NCI-H82 treated with DMSO at 0.1 percent for 48 hours (cell line): ENCODE data around the gene FMNL2.
"Not testable (repeated sequence)": the region's sequence is repeated elsewhere in the genome, so short reads cannot be mapped to it uniquely, and the experiment has no call there.

Experiments
- DNase-seq: peaks from one replicate; lab custom pipeline; 2025; ENCODE audit not compliant: unreplicated experiment; lab: John Stamatoyannopoulos, UW

FMNL2 gene

DNA sequence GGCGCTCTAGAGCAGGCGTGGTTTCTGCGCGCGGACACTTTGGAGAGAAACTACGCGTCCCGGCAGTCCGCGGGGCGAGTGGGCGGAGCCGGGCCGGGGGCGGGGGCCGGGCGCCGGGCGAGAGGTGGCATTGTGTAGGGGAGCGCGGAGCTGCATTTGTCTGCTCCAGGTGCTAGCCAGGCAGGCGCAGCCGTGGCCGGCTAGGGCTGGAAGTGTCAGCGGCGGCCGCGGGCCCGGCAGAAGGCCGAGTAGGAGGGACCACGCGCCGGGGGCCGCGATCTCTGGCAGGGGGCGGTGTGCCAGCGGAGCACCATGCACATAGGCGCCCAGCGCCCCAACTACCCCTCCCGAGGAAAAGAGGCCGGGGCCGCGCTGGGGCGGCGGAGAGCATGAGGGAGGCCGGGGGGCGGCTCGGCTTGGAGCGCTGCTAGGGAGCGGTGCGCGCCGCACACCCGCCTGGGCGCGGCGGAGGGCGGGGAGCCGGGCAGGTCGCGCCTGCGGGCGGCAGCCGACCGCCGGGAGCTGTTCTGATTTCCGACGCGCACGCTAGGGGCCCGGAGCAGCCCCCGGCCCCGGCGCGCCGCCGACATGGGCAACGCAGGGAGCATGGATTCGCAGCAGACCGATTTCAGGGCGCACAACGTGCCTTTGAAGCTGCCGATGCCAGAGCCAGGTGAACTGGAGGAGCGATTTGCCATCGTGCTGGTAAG lies at the start of gene FMNL2:
TSS of gene FMNL2 (plus strand) at position 159 of the 710 bp plus-strand sequence.
- peak; percentile 85 for DNase-seq

GRCh38 chr2:152292991-152293390 lies 42.0 kb upstream of the FMNL2 start:
- no peak for DNase-seq

- no peak for DNase-seq
These were observed 37.3 kb upstream of the FMNL2 start for GRCh38 chr2:152297715-152298114.

GRCh38 chr2:152298754-152299153 lies 36.2 kb upstream of the FMNL2 start:
- DNase-seq = no peak

DNA sequence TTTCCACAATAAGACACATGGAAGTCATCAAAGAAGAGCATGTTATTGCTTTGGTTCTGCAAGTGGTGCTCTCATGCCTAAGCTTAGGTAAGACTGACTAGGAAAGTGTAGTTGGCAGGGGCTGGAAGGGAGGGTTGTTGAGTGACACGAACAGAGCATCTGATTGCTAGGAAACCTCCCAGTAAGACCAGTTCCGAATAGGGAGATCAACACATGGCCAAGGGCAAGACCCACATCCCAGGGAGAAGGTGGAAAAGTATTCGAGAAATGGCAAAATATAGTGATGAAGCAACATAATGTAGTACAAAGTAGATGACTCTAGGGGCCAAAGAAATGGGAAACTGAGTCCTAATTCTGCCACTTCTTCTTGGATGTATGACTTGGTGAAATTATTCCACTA lies 33.8 kb upstream of the FMNL2 start:
- DNase-seq = no peak

DNA sequence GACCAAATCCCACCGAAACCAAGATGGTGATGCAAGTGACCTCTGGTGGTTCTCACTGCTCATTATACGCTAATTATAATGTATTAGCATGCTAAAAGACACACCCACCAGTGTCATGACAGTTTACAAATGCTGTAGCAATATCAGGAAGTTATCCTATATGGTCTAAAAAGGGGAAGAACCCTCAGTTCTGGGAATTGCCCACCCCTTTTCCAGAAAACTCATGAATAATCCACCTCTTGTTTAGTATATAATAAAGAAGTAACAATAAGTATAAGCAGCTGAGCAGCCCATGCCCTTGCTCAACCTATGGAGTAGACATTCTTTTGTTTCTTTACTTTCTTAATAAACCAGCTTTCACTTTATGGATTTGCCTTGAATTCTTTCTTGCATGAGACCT lies 31.0 kb upstream of the FMNL2 start:
- no peak for DNase-seq

GRCh38 chr2:152304836-152305235 lies 30.1 kb upstream of the FMNL2 start:
- no peak for DNase-seq

DNA sequence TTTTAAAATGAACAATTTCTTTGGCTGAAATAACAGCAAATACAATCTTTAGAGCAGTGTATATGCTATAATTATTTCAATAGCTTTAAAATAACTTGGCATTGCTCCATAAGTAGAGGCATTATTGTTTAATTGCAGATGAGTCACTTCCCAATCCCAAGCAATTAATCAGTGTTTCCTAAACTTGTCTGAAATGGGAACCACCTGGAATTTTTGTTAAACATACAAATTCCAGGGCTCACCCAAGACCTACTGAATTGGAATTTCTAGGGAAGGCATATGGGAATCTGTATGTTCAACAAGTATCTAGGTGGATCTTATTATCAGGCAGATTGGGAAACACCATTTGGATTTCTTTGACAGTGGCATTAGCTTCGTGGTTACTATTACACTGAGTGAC lies 27.1 kb upstream of the FMNL2 start:
- DNase-seq = no peak

DNA sequence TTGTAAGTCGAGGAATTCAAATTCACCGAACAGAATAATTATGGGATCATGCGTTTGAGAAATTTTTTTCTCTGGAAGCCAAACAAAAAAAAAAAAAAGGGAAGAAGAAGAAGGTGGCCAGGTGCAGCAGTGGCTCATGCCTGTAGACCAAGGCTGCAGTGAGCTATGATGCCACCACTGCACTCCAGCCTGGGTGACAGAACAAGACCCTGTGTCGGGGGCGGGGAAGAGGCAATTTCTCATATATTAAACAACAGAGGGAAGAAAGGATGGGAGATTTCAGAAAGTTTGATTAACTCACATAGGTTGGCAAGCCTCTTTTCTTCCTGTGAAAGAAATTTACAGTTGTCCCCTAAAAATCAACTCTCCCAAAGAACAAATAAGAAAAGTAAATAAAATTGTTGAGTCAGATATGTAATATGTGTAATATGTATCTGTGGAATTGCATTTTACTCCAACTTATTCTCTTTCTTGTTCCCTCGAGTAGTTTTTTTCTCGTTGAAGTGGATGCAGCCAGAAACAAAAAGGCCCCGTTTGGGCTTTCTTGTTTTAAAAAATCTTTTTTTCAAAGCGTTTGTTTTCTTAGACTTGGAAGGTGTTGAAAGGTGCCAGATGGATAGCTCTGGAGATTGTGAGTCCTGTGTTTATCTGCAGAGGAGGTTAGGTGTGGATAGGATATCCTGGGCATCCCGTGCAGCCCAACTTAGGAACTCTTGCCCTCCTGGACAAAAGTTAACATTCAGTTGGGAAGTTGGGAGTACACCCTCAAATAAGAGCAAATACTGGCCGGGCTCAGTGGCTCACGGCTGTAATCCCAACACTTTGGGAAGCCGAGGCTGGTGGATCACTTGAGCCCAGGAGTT lies 25.4 kb upstream of the FMNL2 start:
- no peak for DNase-seq

DNA sequence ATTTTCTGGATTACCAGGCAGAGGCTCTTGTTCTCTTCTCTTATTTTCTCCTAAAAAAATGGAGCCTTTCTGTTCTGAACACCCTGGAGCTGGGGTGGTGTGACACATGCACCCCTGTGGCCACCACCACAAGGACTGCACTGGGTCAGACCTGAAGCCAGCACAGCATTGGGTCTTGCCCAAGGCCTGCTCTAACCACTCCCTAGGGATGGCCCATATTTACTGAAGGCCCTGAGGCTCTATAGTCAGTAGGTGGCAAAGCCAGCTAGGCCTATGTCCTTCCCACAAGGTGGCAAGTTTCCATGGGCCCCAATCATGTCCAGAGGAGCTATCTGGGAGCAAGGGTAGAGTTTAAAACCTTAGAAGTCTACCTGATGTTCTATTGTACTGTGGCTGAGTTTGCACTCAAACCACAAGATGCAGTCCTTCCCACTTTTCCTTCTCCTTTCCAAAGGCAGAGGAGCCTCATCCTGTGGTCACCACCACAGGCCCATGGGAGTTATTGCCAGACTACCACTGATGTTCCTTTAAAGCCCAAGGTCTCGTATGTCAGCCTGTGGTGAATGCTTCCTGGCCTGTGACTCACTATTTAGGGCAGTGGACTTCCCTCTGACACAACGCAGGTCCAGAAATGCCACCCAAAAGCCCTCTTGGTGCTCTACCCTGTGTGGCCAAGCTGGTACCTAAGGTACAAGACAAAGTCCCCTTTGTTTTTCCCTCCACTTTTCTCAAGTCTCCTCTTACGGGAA lies 15.0 kb upstream of the FMNL2 start:
- DNase-seq = no peak

GRCh38 chr2:152320814-152321213 lies 14.2 kb upstream of the FMNL2 start:
- no peak for DNase-seq

DNA sequence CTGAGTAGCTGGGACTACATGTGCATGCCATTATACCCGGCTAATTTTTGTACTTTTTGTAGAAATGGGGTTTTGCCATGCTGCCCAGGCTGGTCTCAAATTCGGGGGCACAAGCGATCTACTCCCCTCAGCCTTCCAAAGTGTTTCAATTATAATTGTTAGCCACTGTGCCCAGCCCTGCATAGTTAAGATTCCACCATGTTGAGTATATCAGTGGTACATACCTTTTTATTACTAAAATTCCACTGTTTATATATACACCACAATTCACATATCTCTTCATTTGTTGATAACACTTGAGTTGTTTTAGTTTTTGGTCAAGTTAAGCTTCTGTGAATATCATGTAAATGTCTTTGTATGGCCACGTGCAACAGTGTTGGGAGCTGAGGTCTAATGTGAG lies 12.8 kb upstream of the FMNL2 start:
- no peak for DNase-seq

- not testable (repeated sequence) for DNase-seq
These were observed 9.8 kb upstream of the FMNL2 start for GRCh38 chr2:152325126-152325525.

DNA sequence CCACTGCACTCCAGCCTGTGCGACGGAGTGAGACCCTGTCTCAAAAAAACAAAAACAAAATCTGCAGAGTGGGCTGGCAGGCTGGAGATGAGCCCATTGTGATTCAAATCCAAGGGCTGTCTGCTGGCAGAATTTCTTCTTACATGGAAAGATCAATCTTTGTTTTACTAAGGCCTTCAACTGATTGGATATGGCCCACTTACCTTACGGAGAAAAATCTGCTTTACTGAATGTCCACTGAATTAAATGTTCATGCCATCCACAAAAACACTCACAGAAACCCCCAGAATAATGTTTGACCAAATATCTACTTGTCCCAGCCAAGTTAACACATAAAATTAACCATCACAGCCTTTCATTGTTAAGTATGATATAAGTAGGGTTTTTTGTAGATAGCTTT lies 8.3 kb upstream of the FMNL2 start:
- DNase-seq = no peak

DNA sequence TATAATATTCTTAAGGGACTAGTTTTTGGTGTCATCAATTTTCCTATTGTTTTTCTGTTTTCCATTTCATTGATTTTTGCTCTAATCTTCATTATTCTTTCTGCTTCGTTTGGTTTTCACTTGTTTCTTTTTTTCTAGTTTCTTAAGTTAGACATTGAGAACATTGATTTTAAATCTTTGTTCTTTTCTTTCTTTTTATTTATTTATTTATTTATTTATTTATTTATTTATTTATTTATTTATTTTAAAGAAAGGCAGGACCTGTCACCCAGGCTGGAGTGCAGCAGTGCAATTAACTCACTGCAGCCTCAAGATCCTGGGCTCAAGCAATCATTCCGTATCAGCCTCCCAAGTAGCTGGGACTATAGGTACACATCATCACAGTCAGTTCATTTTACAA lies 7.0 kb upstream of the FMNL2 start:
- DNase-seq = no peak

DNA sequence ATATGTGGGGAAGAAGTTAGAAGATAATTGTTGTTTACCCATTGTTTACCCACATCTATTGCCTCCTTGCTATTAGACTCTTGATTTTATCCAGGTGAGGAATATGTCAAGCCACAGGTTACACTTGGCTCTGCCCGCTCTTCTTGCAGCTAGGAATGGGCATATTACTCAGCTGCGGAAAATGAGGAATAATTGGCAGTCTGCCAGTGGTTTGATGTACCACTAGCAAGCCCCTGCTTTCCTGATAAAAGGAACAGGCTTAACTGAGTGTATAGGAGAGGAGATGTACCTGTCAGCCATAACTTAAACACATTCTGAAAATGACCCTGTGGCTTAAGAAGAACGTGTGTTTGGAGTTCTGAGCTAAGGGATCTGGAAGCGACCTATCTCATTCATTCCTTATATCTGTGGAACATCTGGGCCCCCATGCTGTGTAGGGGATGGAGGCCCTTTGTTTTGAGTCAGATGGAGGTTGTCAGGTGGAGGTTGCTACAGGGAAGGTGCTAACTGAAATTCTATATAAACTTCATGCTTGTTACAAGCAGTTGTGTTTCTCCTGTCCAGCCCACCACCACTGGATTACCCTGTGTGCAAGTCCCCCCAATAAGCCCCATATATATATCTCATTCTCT lies 4.6 kb upstream of the FMNL2 start:
- DNase-seq = no peak

DNA sequence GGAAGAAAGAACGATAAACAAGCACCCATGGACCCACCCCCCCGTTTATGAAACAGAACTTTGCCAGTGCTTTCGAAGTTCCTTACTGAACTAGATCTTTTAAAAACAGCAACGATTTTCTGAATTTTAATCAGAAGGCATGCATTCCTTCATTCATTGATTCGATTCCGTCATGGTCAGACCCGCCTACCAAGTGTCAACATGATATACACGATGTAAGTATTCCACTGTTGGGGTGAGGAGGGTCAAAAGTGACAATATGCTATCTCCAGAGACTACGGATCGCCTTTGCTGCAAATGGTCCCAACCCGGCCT lies 316 bp upstream of the FMNL2 start:
- no peak for DNase-seq

DNA sequence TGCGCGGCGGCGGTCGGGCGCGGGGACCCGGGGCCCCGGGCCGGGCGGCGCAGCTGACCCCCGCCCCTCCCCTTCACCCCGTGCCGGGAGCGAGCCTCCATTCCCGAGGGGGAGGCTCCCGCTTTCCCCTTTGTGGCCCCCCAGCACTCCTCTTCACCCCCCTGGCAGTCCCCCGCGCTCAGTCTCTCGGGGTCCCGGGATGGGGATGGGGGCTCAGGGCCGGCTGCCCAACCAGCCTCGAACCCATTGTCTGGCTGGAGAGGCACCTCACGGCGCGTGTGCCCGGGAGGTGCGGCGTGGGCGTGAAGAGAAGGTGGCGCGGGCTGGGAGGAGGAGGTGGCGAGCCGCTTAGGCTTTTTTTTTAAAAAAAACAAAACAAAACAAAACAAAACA lies 748 bp downstream of the FMNL2 start:
- DNase-seq = no peak

DNA sequence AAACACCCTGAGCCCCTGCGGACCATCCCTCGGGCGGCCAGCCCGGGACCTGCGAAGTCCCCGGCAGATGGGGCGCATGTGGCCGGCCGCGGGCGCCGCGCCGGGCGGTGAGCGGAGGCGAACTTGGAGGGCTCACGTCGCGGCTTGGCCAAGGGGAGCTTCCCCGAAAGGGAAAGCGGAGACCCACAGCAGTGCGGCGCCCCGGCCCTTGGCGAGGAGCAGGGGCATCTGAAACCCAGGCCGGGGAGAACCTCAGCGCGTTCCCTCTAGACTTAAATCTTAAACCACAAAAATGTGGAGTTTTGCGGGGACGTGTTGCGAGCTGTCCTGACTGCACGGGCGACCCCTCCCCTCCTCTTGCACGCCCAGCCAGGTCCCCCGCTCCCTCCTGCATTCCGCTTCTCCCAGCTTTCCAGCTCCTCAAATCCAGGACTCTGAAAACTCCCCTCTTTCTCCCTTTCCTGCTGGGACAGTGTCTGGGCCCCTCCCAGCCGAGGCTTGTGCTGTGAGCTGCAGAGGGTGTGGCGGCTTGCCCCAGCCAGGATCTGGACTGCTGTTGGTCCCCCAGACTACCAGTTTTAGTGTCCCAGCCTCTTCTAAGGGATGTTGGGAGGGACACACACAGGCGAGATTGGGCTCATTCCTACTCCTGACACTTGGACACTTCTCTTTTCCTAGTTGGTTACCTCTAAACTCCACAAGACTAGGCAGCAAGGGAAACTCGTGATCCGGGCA lies 1.3 kb downstream of the FMNL2 start:
- no peak for DNase-seq

DNA sequence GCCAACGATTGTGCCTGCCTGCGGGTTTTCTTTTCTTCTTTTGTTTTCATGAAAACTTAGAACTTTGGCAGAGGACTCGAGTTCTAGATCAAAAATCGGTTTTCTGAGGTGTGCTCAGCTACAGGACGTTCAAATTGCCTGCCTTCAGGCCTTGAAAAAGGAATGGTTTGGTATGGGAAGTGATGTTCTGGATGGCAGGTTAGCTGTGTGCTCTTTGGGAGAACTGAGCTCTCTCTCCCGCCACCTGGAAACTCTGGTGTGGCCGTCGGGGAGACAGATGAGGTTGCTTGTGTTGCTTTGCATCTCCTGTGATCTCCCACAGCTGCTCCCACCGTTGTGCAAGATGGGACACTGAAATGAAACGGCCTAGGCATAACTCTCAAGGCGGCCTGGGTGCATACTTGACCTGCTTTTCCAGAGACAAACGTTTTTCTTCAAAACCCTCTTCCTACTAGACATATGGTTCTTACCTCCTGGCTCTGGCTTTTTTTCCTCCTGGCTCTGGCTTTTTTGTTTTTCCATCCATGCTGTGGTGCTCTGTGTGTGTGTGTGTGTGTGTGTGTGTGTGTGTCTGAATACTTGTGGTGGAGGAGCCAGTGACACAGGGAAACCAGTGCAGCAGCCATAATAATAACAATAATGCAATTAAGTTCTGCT lies 2.0 kb downstream of the FMNL2 start:
- DNase-seq = peak; percentile 24
